GM19351 (cell line): Measurements from ENCODE around the gene ATRNL1.
"Not testable (repeated sequence)": the region's sequence is repeated elsewhere in the genome, so short reads cannot be mapped to it uniquely, and the experiment has no call there.

Experiments used
- ATAC-seq: cut with Tn5 transposase; IDR thresholded peaks from one replicate; pipeline ENCODE4 v1.9.1; 2021; ENCODE audit warnings: mild to moderate bottlenecking, moderate library complexity; ENCODE audit not compliant: unreplicated experiment

ATRNL1 gene

DNA sequence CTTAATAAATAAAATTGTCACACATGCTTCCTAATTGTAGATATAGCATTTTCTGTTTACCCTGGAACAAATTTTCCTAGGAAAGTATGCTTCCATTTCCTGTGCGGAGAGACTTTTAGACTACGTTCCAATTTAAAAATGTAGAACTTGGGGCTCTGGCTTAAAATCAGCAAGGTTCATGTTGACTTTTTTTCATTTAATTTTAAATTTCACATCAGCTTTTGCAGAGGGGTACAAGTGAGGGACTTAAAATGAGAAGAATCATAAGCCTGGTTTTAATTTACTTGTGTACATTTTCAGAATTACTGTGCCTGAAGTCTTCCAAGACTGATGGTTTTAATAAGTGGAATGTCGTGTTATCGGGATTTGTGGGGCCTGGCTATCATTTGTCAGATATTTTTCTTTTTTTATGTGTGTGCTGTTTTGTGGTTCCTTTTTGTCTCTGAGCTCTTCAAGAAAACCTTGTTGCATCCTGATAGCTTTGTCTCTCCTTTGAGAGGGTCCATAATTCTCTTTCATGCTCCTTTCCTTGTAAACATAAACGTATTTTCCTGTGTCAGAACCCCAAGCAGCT, 8.8 kb upstream of the ATRNL1 start:
- no peak for ATAC-seq

DNA sequence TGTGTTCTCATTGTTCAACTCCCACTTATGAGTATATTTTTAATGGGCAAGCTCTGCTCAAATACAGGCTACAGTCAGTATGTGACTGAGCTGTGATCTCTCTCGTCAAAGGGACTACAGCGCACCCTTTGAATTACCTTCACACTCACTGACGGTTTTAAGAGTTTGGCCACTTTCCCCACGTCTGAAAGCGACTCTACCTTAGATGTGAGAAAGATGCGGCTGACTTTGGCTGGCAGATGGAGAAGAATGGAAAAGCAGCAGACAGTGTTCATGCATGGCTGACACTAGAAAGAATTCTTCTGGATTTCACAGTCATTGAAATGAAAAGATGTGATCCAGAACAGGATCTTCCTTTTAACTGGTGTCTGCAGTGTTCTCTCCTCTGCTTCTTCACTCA, 2.0 kb upstream of the ATRNL1 start:
- ATAC-seq: no peak

DNA sequence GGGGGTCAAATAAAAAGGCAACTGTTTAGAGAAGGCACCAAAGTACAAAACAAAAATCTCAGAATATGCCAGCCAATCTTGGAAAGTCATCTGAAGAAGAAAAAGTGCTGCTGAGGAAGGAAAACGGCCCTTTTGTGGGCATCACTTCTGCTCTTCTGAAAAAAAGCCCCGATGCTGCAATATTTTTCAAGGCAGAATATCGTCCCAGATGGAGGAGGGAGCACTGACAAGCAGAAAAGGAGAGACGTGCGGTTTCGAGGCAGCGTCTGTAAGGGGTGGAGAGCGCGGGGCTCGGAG, 959 bp upstream of the ATRNL1 start:
- ATAC-seq: peak; percentile 7

DNA sequence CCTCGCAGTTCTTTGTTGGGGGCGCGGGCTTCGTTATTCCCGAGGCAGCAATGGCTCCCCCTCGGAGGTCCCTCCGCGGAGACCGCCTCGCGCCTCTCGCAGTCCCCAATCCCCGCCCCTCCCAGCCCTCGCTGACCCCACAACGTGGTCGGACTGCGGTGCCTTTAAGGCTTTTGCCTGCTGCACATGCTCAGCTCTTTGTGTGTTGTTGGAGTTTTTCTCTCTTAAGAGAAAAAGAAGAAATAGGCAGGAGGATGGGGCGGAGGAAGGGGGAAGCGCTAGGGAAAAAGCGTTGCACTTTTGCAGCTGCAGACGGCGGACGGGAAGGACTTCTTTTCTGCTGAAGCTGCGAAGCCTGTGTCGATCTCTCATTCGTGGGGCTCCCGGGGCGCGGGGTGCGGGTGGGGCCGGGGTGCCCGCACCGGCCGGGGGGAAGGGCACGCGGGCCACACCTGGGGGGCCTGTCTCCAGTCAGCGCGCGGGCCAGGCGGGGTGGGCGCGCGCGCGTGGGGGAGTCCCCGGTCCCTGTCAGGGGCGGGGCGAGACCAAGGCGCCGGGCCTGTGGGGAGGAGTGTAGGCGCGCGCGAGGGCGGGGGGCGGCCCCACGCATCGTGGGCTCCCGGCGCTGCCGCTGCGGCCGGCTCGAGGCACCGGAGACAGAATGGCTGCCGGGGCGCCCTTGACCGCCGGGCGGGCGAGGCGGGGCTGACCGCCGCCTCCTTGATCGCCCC, 445 bp upstream of the ATRNL1 start:
- peak; percentile 71 for ATAC-seq

- ATAC-seq: peak; percentile 56
These were observed 727 bp downstream of the ATRNL1 start for GRCh38 chr10:115093776-115094408.

DNA sequence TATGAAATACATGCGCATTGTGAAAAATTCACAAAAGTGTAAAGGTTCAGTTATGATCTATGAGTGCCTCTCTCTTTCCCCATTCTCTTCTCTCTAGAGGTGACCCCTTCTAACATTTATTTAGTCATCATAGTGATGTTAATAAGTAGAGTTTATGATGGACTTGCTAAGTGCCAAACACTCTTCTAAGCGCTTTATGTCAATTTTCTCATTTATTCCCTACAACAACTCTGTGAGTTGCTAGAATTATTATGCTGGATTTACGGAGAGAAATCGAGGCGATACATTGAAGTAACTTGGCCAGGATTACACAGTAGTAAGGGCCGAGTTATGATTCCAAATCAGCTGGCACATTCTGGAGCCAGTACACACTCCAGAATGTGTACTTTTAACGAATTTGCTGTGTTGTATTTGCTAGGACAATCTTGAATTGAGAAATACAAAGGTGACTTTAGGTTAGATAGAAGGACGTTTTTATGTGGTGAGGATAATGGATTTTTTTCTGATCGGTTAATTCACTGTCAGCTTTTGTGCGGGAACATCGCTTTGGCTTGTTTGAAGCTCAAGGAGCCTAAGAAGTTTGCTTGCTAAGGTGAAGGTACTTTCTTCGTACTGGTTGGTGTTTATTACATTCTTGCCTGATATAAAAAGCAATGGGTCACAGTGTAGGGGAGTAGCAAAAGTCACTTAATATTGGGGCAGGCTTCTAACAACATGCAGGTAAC, 1.4 kb downstream of the ATRNL1 start:
- no peak for ATAC-seq

GRCh38 chr10:115095758-115096157, 2.6 kb downstream of the ATRNL1 start:
- no peak for ATAC-seq

DNA sequence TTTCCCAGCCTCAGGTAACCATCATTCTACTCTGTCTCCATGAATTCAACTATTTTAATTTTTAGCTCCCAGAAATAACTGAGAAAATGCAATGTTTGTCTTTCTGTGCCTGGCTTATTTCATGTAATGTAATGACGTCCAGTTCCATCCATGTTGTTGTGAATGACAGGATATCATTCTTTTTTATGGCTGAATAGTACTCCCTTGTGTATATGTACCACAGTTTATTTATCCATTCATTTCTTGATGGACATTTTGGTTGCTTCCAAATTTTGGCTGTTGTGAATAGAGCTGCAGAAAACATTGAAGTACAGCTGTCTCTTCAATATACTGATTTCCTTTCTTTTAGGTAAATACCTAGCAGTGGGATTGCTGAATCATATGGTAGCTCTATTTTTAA, 10.5 kb downstream of the ATRNL1 start:
- ATAC-seq: no peak

DNA sequence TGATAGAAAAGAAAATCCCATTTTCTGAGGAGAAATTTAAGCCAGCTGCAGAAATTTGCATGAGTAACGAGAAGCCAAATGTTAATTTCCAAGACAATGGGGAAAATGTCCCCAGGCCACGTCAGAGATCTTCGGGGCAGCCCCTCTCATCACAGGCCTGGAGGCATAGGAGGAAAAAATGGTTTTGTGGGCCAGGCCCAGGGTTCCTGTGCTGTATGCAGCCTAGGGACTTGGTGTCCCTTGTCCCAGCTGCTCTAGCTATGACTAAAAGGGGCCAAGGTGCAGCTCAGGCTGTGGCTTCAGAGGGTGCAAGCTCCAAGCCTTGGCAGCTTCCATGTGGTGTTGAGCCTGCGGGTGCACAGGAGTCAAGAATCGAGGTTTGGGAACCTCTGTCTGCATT, 12.2 kb downstream of the ATRNL1 start:
- not testable (repeated sequence) for ATAC-seq

- no peak for ATAC-seq
These were observed 14.7 kb downstream of the ATRNL1 start for GRCh38 chr10:115107830-115108229.

DNA sequence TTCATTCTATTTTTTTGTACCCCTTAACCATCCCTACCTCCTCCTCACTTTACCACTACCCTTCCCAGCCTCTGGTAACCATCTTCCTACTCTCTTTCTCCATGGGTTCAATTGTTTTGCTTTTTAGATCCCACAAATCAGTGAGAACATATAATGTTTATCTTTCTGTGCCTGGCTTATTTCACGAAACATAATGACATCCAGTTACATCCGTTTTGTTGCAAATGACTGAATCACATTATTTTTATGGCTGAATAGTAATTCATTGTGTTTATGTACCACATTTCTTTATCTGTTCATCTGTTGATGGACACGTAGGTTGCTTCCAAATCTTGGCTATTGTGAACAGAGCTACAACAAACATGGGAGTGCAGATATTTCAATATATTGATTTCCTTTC, 24.1 kb downstream of the ATRNL1 start:
- ATAC-seq: no peak

- peak; percentile 80 for ATAC-seq
These were observed 25.2 kb downstream of the ATRNL1 start for GRCh38 chr10:115118346-115118745.

GRCh38 chr10:115125505-115125904, 32.3 kb downstream of the ATRNL1 start:
- peak; percentile 52 for ATAC-seq

DNA sequence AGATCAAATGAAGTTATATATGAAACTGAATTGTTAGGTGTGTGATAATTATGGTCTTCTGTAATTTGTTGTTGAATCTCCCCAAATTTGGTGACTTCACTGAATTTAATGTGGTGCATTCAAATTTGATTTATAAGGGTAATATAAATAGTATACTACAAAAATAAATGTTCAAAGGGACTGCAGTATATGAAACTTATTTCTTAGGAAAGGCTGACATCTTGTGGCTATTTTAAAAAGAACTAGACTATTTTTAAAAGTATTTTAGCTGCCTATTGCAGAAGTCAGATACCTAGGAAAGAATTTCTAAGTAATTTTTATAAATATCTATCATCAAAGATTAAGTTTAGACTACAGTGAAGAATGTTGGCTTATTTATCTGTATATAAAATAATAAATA, 36.6 kb downstream of the ATRNL1 start:
- ATAC-seq: peak; percentile 57

DNA sequence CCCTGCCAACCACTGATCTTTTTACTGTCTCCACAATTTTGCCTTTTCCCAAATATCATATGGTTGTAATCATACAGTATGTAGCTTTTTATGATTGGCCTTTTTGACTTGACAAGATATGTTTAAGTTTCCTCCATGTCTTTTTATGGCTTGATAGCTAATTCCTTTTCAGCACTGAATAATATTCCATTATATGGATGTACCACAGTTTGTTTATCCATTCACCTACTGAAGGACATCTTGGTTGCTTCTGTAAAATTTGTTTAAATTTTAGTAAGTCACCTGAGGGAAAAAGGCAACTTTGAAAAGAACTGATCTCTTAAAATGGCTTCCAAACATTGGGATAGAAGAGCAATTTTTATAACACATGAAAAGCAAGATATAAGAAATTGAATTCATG, 43.5 kb downstream of the ATRNL1 start:
- no peak for ATAC-seq

DNA sequence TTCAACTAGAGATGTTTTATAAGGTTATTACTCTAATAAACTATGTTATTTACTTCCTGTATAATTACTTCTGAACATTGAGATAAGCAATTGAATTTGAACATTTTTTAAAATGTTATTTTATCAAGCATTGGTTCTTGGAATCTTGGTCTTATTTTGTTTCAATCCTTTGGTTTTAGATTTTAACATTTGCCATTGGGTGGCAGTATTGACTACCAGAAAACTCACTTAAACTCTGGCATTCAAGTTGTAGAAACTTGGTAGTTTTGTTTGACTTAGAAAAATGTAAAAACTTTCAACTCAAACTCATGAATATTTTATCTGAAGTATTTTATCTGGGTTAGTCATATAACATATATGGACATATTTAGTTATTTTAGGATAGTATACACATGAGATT, 48.1 kb downstream of the ATRNL1 start:
- no peak for ATAC-seq

- no peak for ATAC-seq
These were observed 64.2 kb downstream of the ATRNL1 start for GRCh38 chr10:115157357-115157756.

GRCh38 chr10:115163129-115163528, 70.0 kb downstream of the ATRNL1 start:
- ATAC-seq: no peak

DNA sequence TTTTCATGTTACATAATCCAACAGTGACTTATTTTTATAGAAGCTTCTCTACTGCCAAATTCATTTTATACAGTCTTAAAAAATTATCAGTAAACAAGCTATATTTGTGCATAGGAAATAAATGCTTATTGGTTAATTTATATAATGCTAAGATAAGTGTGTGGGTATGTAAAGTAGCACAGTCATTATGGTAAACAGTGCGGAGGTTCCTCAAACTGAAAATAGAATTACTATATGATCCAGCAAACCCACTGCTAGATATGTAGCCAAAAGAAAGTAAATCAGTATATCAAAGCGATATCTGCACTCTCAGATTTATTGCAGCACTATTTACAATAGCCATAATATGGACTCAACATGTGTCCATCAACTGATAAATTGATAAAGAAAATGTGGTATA, 71.1 kb downstream of the ATRNL1 start:
- peak; percentile 54 for ATAC-seq

DNA sequence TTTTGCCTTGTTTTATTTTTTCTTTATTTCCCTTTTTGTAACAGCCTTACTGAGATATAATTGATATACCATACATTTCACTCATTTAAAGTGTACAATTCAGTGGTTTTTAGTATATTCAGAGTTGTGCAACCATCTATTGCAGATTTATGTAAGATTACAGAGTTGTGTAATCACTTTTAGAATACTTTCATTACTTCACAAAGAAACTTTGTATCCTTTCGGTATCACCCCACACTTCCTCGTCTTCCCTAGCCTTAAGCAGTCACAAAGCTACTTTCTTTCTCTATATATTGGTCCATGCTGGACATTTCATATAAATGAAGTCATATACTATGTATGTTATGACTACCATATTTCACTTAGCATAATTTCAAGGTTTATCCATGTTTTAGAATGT, 74.6 kb downstream of the ATRNL1 start:
- no peak for ATAC-seq

DNA sequence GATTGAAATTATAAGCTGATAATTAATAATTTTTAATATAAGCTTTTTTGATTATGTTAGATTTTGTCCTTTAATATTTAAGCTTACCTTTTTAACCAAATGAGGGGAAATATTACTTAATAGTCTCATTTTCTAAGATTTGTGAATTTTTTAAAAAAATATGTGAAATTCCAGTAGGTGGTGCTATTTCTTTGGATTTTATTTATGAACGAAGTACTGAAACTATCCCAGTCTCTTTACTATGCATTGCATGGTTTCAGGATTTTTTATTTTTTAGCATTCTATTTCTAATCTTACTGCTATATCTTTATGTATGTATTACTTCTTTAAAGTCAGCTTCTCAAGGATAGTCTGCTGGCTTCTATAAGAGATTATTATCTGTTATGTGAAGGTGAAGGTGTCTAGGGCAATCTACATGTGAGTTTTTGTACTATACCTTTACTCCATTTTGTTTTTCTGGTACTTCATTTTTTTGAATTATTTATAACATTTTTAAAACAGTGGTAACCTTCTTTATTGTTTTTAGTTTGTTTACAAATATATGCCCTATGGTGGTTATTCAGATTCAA, 78.3 kb downstream of the ATRNL1 start:
- peak; percentile 39 for ATAC-seq
